Measurements from ENCODE around the gene FPGS.
"Not testable (repeated sequence)": the region's sequence is repeated elsewhere in the genome, so short reads cannot be mapped to it uniquely, and the experiment has no call there.

The FPGS gene

GRCh38 chr9:127835991-127836516, 33.4 kb downstream of the FPGS start:
- DNase-seq (ENCODE audit: low read depth in 2 of 2, low spot score in 1 of 2): no peak

- DNase-seq (ENCODE audit: low read depth in 2 of 2, low spot score in 1 of 2): not testable (repeated sequence)
These were observed 33.9 kb downstream of the FPGS start for GRCh38 chr9:127836561-127836960.

- DNase-seq (ENCODE audit: low read depth in 2 of 2, low spot score in 1 of 2): no peak
These were observed 34.7 kb downstream of the FPGS start for GRCh38 chr9:127837346-127837745.

- DNase-seq (ENCODE audit: low read depth in 2 of 2, low spot score in 1 of 2): no peak
These were observed 35.8 kb downstream of the FPGS start for GRCh38 chr9:127838375-127839078.

GRCh38 chr9:127841087-127841835, 38.6 kb downstream of the FPGS start:
- DNase-seq (ENCODE audit: low read depth in 2 of 2, low spot score in 1 of 2): no peak

GRCh38 chr9:127844821-127845359, 42.2 kb downstream of the FPGS start:
- DNase-seq (ENCODE audit: low read depth in 2 of 2, low spot score in 1 of 2): no peak

DNA sequence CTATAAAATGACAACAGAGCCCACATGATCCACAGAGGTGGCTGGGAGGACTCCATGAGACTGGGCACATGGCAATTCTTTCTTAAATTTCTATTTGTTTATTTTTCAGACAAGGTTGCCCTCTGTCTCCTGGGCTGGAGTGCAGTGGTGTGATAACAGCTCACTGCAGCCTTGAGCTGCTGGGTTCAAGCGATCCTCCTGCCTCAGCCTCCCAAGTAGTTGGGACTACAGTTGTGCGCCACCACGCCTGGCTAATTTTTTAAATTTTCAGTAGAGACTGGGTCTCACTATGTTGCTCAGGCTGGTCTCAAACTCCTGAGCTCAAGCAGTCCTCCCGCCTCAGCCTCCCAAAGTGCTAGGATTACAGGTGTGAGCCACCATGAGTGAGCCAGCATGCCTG, 42.9 kb downstream of the FPGS start:
- DNase-seq (ENCODE audit: low read depth in 2 of 2, low spot score in 1 of 2): not testable (repeated sequence)

DNA sequence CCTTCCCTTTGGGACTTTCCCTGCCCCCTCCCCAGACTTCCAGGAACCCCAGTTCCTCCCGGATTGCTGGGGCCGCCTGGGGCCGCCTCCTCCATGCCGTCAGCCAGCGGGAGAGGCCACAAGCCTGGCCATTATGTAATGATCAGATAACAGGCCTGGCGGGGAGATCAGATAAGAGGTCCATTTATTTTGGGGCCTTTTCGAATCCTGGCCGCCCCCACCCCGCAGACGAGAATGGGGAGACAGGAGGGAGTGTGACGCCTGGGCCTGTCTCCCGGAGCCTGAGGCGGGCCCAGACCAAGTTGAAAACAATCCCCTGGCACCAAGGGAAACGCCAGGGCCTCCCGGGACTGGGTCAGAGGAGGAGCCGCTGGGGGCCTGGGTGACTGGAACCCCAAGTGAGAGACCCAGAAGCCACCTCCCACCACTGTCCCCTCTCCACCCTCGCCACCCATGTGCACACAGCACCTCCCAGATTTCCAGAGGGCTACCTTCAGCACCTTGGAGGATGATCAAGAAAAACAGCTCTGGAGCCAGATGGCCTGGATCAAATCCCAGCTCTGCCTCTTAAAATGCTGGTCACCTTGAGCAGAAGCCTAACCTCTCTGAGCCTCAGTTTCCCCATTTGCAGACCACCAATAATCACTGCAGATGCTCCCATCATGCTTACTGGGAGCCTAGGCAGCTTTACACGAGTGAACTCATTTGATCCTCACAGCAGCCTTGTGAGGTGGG, 43.9 kb downstream of the FPGS start:
- DNase-seq (ENCODE audit: low read depth in 2 of 2, low spot score in 1 of 2): no peak

GRCh38 chr9:127847178-127847510, 44.5 kb downstream of the FPGS start:
- no peak for DNase-seq (ENCODE audit: low read depth in 2 of 2, low spot score in 1 of 2)

- DNase-seq (ENCODE audit: low read depth in 2 of 2, low spot score in 1 of 2): no peak
These were observed 45.4 kb downstream of the FPGS start for GRCh38 chr9:127847833-127848755.

DNA sequence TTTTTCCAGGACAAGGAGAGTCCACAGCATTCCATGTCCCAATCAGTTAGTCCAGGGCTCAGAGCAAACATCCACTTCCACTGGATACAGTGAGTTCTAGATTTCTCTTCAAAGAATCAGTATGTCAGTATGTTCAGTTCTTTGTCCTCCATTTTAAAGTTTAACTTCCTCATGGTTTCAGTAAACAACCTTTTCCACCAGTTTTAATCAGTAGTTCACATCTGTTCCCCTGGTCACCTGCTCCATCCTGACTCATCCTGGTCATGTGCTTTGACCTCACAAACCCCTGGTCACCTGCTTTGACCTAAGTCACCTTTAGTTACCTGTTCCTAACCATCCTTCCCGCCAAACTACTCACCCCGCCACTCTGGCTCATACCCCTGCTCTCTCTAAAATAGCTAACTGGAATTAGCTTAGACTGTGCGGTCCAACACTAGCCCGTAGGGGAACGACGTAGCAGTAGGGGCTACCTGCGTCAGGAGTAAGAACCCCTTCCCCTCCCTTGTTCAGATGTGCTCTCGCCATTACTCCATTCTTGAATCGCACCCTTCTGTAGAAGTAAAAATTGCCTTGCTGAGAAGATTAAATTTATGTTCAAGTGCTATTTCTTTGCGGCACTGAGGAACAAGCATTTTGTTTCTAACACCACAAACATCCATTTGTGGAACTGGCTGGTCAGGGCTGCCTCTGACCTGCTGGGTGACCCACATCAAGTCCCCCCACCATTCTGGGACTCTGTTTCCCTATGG, 46.2 kb downstream of the FPGS start:
- no peak for DNase-seq (ENCODE audit: low read depth in 2 of 2, low spot score in 1 of 2)

GRCh38 chr9:127850286-127850830, 47.7 kb downstream of the FPGS start:
- DNase-seq (ENCODE audit: low read depth in 2 of 2, low spot score in 1 of 2): no peak

- no peak for DNase-seq (ENCODE audit: low read depth in 2 of 2, low spot score in 1 of 2)
These were observed 50.1 kb downstream of the FPGS start for GRCh38 chr9:127852829-127853228.

- no peak for DNase-seq (ENCODE audit: low read depth in 2 of 2, low spot score in 1 of 2)
These were observed 50.9 kb downstream of the FPGS start for GRCh38 chr9:127853312-127854183.

DNA sequence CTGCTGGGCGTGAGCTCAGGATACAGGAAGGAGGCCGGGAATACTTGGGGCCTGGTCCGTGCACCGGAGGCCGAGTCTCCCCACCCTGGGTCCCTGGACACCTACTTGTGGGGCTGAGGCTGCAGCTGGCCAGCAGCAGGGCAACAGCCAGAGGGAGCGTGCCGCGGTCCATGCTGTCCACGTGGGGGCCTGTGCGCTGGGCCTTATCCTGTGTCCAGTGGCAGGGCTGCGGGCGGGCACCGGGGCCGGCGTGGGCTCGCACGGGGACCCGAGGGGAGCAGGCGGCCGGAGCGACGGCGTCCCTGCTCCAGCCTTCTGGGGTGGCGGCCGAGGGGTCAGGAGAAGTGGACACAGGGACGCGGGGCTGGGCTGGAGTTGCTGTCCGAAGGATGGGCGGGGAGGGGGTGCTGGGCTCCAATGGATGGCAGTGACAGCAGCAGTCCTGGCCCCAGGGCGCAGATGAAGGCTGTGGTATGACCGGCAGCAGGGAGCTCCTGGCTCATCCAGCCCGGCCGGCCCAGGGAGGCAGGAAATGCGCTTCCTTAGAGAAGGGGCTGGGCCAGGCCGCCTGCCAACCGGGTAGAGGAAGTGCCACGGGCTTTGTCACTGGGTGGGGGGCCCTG, 51.6 kb downstream of the FPGS start, which contains the start of gene ENG:
Gene ENG, minus strand, starts transcription at position 475 of the 623 bp plus-strand sequence. Its CDS starts 303 bp downstream, at position 172.
- DNase-seq (ENCODE audit: low read depth in 2 of 2, low spot score in 1 of 2): no peak

- DNase-seq (ENCODE audit: low read depth in 2 of 2, low spot score in 1 of 2): no peak
These were observed 52.3 kb downstream of the FPGS start for GRCh38 chr9:127854960-127855359.

GRCh38 chr9:127855522-127855921, 52.8 kb downstream of the FPGS start:
- DNase-seq (ENCODE audit: low read depth in 2 of 2, low spot score in 1 of 2): no peak
